Fibroblast of peridontal ligament (primary cell): ENCODE results near the gene NSF.
"Not testable (repeated sequence)": the region's sequence is repeated elsewhere in the genome, so short reads cannot be mapped to it uniquely, and the experiment has no call there.

Experiments
- DNase-seq: peaks from one replicate; pipeline ENCODE4 v3.0.0-alpha.2; 2010; ENCODE audit errors: extremely low read depth

The NSF gene

DNA sequence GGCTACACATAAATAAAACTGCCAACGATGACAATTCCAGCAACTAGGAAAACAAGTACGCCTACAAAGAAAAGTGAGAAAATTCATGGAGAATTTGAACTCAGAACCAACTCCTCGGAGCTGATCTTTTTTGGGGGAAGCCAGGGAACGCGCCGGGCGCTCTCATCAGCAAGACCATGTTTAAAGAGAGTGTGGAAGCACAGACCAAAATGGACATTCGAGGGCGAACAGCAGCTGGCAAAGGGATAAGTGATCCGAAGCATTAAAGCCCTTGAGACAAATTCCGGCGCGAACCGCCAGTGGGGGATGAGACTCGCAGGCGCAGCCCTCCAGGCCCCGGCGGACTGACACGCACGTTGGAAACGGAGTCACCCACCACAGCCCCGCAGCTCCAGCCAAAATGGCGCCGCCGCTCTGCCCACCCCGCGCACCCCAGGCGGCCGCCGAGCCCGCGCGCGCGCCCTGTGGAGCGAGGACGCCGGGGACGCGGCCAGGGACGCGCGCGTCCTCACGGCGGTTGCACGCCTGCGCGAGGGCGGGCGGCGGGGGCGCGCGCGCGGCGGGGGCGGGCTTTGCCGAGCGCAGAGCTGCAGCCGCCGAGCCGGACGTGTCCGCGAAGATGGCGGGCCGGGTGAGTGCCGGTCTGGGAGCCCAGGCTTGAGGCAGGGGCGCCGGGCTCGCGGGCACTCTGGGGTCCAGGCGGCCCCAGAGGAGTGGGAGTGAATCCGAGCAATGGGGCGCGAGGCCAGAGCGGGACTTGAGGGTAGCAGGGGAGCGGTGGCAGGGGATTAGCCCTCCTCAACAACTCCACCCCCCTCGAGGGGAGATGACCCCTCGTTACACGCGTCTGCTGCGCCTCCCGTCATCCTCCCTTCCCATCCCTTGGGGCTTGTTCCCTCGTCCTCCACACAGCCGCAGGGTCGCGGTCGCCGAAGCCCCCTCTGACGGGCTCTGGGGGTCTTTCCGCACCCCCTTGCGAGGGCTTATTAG lies at the start of gene NSF:
Gene NSF, plus strand, starts transcription at position 513 of the 990 bp plus-strand sequence. Its CDS starts 107 bp downstream, at position 620.
- not testable (repeated sequence) for DNase-seq

DNA sequence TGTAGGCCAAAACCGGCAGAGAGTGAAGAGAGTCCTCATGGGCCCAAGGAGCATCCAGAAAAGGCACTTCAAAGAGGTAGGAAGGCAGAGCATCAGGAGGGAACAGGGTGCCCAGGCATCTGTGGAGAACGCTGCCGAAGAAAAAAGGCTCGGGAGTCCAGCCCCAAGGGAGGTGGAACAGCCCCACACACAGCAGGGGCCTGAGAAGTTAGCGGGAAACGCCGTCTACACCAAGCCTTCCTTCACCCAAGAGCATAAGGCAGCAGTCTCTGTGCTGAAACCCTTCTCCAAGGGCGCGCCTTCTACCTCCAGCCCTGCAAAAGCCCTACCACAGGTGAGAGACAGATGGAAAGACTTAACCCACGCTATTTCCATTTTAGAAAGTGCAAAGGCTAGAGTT lies 41.9 kb upstream of the NSF start:
- DNase-seq: not testable (repeated sequence)

DNA sequence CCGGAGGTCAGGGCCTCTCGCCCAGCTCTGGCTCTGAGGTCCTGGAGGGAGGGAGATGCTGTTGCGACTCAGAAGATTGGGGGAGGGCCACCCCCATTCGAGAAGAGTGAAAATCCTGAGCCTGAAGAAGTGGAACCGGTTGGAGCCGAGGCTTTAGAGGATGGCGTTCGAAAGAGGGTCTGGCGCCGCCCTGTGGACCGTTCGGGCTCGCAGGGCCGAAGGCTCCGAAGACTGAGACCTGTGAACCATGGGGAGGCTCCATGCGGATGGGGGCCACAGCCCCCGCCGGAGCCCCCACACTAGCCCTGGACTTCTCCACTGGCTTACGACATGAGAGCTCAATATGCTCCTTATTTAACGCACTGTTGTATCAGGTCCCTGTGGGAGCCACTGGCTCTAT lies 31.3 kb upstream of the NSF start:
- not testable (repeated sequence) for DNase-seq

DNA sequence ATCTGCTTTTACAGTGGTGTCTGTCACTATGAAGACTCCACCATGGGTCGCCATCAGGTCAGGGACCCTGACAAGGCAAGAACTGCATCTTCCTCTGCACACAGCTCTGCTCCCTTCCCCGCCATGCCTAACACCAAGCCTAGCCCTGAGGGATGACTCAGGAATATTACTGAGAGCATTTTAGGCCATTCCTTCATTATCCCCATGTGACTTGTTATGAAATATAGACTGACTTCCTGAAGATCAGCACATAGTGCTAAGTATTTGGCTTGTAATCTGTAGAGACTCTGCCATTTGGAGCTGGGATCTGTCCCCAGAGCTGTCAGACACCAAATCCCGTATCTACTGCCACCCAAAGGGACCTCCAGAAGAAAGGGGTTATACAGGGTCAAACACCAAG lies 30.4 kb upstream of the NSF start:
- not testable (repeated sequence) for DNase-seq

DNA sequence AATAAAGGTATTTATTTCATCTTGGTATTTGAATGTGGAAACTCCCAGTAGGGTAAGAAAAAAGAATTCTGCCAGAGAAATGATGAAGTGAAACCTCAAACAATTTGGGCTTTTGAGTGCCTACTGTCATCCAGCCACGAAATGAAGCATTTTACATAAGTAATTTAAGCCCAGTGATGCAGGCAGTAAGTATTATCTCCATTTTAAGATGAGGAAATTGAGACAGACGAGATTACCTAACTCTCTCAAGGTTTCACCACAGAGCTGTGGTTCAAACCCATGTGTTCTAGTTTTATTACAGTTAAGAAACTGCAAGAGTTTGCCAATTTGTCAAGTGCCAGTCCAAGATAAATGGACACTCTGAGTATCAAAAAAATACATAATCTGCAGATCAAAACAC lies 24.2 kb upstream of the NSF start:
- not testable (repeated sequence) for DNase-seq

DNA sequence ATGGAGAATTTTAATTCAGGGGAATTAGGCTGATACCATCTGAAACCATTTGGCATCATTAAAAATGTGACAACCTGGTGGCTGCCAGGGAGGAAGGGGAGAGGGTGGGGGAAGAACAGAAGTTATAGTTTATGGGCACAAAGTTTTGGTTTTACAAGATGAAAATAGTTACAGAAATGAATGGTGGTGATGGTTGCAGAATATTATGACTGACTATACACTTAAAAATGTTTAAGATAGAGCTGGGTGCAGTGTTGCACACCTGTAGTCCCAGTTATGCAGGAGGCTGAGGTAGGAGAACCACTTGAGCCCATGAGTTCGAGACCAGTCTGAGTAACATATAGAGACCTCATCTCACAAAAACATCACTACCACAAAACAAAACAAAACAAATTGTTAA lies 23.5 kb upstream of the NSF start:
- not testable (repeated sequence) for DNase-seq

DNA sequence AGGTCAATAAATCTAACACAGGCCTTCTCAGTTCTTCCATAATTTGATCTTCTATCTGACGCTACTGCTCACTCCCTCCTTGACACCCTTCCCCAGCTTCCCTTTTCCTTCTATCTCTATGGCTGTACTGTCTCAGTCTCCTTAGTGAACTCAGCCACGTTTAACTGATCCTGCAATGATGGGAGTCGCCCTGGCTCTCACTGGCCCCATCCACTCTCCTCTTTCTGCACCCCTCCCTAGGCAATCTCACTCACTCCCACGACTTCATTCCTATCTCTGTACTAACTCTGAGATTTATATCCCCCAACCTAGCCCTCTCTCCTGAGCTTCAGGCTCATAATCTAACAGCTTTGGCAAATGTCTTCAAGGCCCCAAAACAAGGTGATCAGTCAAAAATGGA lies 18.7 kb upstream of the NSF start:
- DNase-seq: not testable (repeated sequence)

DNA sequence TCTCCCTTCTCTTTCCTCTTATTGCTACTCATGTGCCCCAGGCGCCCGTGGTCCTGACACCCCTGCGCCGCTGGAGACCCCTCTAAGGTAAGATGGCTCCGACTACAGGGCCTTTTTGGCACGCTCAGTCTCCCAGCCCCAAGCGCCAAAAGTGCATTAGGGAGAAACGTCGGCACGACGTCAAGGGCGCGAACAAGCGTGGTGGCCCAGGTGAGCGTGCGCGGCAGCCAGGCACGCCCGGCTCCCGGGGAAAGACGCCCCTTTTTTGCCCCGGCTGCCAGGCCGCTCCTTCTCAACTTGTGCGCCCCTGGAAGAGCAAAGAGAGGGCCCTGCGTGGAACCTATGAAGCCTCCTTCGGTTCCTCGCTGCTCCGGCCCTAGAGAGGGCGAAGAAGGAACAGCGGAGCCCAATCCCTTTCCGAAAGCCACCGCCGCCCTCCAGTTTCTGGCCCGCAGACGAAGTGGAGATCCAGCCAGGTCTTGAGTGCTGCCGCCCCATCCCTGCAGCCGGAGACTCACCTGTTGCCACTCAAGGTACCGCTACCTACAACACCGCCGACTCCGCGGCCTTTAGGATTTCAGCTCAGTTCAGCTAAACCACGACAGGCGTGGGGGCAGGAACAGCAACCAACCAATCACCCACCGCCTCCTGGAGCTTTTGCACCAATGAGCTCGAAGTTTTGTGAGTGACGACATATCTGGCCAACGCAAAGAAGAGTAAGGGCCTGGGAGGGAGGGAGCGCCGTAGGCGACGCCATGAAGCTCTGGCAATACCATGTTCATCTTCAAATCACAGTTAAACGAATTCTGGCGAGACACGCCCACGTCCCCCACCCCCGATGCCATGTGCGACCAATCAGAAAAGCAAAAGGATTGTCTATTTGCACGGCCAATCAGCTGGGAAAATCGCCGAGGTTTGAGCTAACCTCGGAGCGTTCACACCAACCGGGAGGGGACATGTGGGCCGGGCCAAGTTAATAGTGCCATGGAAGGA lies 11.1 kb upstream of the NSF start, which contains the start of gene ARL17A:
Gene ARL17A, minus strand, starts transcription at position 609 of the 993 bp plus-strand sequence. CDS start 3,369 bp downstream, outside the sequence.
- not testable (repeated sequence) for DNase-seq

DNA sequence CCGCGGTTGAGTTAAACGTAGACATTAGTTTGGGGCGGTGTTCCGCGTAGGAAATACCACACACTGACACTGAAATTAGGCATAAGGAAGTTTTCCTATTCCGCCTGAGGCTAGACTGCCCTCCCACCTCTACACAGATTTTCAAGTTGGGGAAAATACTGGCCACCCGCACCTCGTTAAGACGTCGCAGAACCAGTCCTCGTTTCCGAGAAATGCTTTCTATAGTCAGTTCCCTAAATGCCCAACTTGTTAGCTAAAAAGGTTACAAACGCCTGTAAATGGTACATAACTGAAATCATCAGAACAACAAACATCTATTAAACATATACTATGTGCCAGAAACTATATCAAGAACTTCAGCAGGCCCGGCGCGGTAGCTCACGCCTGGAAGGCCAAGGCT lies 10.4 kb upstream of the NSF start:
- not testable (repeated sequence) for DNase-seq

DNA sequence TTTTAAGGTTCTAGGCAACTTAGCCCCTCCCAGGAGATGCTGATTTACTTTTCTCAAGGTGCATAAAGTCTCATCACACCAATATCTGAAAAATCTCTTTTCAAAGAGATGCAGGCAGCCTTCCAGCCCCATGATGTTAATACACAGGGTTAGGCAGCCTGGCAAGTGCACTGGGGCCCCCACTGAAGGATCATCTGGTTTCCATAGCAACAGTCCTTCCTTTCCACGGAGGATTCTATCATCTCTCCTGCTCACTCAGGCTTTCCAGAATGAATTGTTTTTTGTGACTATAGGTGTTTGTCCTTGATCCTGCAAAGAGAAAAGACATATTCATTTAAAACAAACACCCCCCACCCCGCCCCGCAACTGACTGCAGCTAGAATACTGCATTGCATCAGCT lies 5.0 kb upstream of the NSF start:
- DNase-seq: not testable (repeated sequence)

DNA sequence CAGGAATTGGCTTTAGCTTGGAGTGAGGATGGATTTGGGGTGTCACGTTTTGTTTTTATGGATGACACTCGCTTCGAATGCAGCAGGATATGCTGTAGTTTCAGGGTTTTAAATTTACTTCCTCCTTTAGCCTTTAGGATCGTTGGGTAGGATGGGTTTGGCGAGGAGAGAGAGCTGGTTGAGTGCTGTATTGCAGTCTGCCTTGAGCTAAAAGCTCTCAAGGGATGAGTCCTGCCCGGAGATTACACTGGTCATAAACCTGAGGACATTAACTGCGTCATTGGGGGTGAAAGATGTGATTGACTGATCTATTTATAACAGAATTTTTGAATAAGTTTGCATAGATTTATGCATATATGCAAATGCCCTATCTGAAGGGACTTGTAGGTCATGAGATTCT lies 863 bp downstream of the NSF start:
- not testable (repeated sequence) for DNase-seq

DNA sequence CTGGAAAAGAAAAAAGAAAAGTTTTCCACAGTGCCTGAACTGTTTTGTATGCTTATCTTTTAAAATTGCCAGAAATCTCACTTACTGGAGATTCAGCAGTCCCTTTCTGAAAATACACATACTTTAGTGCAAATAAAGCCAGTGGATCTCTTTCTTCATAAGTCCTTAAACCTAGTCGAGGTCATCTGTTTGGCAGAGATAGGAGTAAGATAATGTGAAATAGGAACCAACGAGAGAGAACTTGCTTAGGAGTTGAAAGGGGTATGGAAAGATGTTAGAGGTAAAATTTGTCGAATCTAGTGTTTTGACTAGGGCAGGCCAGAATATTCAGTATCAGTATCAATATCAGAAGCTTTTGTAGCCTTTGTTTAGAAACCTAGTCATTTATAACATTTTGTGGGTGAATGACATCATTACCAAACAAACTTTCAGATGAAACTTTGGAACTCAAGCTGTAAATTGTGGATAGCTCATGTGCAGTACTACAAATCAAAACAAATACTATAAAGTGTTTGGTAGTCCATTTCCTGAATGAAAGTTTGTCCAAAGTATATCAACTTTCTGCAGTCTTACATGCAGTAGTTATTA lies 8.0 kb downstream of the NSF start:
- not testable (repeated sequence) for DNase-seq

DNA sequence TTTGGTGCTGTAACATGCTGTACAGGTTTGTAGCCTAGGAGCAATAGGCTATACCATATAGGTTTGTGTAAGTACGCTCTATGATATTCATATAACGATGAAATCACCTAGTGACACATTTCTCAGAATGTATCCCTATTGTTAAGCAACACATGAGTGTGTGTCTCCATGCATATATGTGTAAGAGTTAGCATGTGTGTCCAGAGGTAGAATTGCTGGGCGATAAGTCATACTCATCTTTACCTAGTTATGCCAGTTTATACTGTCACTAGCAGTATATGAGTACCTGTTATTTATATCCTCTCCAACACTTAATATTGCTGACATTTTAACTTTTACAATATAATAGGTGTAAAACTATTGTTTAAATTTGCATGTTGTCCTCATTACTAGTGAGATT lies 10.3 kb downstream of the NSF start:
- not testable (repeated sequence) for DNase-seq

DNA sequence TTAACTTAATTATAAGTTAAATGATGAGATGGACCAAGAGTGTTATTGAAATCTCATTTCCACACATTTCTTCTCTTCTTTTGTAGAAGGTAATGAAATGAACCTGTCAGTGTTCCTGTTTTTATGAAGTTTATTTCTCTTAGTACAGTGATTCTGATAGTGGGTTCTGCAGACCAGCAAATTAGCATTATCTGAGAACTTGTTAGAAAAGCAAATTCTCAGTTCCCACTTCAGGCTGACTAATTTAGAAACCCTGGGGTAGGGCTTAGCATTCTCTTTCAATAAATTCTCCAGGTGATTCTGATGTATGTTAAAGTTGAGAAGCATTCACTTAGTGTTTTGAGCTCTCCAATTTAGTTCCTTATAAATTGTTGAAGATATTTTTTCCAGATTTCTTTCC lies 12.7 kb downstream of the NSF start:
- DNase-seq: not testable (repeated sequence)

DNA sequence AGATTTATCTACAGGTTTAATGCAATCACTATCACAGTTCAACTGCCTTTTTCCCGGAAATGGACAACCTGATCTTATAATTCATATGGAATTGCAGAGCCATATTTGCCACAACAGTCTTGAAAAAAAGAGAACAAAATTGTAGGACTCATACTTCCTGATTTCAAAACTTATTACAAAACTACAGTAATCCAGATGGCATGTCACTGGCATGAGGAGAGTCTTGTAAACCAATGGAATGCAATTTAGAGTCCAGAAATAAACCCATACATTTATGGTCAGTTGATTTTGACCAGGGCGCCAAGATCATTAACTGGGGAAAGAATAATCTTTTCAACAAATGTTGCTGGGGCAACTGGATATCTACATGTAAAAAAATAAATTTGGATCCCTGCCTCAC lies 20.8 kb downstream of the NSF start:
- not testable (repeated sequence) for DNase-seq

DNA sequence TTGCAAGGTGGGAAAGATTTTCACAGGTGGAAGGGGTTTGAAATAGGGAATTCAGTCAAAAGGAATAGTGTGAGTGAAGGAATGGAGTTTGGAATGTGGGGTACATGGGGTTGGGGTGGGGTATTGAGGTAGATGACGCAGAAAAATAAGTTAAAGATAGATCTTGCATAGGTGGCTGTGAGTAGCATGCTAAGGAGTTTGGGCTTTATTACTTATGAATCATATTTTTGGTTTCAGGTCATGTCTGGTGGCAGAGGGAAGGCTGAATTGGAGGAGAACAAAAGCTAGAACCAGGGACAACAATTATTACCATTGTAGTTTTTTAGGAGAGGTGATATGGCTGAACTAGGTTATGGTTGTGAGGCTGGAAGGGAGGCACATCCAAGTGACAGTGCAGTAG lies 23.4 kb downstream of the NSF start:
- DNase-seq: not testable (repeated sequence)

DNA sequence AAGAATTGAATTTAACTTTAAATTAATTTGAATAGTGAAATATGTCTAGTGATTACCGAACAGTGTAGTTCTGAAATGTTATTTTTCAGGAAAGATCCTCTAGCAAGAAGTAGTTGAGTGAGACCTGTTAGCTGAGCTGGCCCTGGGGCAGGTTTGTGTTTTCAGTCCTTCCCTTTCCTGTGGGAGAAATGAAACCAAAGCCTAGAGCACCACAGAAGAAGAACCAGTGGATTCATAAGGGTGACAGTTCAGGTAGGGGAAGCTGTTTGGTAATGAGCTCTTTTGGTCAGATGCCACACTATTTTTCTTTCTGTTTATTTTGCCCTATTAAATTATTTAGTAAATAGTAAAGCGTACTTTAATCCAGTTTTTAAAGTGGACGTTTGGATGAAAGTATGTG lies 26.7 kb downstream of the NSF start:
- DNase-seq: not testable (repeated sequence)

DNA sequence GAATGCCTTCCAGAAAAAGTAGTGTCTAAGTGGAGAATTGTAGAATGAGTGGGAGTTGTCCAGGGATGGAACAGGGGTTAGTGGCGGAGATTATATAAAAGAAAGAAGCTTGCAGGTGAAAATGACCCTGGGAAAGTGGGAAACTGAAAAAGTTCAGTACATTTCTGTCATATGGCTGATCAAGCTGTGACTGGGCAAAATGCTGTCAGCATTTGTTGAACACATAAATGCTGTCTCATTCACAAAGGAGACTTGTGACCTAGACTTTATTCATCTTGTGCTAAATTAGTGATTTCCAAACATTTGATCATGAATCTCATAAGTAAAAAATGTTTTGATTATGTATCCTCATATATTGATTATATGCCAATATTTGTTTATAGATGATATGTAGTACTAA lies 28.5 kb downstream of the NSF start:
- DNase-seq: not testable (repeated sequence)

DNA sequence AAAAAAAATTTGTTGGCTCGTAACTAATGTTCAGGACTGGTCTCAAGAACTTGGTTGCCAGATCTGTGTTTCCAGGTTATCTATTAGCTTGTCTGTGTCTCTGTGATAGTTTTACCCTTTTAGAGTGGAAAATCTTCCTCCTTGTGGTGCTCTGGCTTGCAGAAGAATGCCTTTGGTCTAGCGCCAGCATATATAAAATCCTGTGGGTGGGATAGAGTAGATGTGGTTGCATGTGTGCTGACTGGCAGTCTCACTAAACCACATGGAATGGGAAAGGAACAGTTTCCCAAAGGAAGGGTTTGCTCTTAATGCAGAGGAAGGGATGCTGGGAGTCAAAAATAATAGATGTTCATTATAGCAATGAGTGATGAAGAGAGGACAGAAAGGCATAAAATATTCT lies 33.3 kb downstream of the NSF start:
- DNase-seq: not testable (repeated sequence)

DNA sequence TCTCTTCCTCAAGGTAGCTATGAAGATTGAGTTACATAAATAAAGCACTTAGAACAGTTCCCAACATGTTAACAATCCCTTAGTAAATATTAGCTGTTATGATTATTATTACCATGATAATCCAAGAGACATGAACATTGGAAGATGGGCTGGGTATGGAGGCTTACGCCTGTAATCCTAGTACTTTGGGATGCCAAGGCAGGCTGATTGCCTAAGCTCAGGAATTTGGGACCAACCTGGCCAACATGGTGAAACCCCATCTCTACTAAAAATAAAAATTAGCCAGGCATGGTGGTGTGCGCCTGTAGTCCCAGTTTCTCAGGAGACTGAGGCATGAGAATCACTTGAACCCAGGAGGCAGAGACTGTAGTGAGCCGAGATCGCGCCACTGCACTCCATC lies 34.3 kb downstream of the NSF start:
- not testable (repeated sequence) for DNase-seq

DNA sequence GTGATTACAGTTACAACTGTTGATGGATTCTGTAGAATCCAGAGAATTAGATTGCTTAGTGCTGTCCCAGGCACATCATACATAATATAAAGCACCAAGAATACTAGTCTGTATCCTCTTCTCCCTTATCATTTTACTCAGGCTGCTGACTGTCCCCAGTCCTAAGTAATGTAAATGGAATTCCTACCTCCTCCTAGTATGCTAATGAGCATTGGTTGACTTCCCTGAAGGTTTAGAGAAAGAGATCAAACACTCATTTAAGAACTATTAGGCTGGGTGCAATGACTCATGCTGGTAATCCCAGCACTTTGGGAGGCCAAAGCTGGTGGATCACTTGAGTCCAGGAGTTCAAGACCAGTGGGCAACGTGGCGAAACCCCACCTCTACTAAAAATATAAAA lies 37.0 kb downstream of the NSF start:
- DNase-seq: not testable (repeated sequence)
